HG03196 (cell line): ENCODE results near the gene SULT1B1.

ENCODE experiments used
- ATAC-seq: cut with Tn5 transposase; IDR thresholded peaks from one replicate; pipeline ENCODE4 v1.9.1; 2021; ENCODE audit not compliant: unreplicated experiment

Gene SULT1B1

DNA sequence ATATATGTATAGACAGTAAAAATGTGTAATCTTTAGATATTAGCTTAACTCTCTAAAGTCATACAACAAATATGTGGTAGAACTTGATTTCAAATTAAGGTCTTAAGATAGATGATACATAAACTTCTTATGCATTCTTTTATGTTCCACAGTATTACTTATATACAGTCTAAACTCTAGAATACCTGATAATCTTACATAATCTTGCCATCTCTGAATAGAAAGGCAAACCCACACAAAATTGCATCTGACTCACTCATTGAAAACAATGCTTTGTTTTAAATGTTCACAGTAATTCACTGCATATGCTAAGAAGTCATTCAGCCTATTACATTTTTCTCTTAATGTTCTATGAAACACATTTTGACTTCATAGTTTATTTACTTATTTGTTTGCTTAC, 10.1 kb downstream of the SULT1B1 start:
- no peak for ATAC-seq

DNA sequence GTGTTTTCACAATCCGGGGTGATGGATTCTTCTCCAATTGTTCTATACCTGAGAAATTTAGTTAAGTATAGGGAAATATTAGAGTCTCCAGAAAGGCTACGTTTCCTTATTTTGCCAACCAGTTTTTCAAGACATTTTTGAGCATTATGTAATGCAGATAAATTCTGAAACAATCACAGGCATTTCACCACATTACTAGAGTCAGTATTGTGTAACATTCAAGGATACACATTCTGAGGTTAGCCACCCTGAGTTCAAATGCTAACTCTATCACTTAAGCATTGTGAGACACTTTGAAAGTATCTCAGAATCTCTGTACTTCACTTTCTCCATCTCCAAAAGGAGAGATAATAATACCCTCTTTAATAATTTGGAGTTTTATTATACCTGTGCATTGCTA, 10.6 kb downstream of the SULT1B1 start:
- no peak for ATAC-seq

DNA sequence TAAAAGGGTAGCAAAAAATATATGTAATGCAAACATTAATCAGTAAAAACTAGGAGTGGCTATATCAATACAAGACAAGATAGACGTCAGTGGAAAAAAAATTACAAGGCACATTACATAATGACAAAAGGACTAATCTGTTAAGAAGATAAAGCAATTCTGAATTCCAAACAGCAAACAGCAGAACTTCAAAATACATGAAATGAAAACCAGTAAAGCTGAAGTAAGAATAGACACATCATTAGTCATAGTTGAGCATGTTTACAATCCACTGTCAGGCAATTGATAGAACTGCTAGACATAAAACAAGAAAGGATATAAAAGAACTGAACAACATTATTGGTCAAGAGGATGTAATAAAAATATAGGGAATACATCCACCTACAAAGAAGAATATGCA, 12.2 kb downstream of the SULT1B1 start:
- no peak for ATAC-seq

DNA sequence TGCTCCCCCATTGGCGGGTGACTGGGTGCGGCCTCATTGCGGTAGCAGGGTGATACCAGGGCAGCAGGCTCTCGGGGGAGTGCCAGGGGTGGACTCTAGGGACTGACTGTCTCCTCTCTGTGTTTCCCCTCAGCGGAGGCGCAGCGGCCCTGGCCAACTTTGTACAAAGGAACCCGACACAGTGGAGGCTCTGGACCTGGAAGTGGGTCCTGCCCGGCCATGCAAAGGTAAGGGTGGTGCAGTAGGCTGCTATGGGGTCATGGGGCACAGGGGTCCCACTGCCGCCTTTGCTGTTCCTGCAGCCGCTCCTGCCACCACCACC, 16.3 kb downstream of the SULT1B1 start:
- ATAC-seq, result no peak

DNA sequence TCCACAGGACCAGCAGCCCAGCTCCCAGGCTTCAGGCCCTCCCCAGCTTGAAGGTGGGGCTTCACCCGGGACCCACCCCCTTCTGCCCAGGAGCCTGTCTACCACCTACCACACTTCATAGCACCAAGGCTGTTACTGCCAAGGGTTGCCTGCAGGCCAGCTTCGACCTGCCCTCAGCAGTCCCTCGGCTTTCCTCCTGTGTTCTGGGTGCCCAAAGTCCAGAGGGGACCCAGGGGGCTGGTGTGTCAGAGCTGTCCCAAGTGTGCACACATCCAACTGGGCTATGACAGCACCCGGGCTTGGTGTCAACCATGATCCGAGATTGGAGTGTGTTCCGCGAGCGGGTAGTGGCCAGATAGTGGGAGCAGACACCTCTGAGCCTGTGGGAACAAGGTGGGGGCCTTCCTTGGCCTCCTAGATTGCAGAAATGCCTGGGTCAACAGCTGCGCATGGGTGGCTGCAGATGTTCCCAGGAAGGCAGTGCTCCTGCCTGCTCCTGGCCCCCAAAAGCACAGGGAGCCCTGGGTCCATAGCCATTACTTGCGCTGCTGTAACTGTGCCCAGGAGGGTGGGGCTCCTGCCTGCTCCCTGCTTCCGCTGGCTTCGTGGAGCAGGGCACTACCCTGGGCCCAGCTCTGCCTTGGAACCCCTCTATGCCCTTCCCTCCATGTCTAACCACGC, 16.8 kb downstream of the SULT1B1 start:
- no peak for ATAC-seq

DNA sequence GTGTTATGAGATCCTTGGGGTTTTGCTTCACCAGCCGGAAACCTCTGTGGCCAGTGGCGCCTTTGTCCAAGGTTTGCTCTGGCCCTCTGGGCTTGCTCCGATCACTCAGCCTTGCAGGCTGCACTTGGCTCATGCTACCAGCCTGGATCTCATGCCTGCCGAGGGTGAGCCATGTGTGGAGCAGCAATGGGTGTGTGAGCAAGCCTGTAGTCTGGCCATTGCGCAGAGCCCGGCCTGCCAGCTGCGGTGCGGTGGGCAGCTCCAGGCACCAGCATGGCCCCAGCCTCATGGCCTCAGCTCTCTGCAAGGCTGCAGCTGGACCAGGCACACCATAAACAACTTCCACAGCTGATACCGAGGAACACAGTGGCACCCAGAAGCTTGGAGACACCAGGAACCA, 17.8 kb downstream of the SULT1B1 start:
- no peak for ATAC-seq

DNA sequence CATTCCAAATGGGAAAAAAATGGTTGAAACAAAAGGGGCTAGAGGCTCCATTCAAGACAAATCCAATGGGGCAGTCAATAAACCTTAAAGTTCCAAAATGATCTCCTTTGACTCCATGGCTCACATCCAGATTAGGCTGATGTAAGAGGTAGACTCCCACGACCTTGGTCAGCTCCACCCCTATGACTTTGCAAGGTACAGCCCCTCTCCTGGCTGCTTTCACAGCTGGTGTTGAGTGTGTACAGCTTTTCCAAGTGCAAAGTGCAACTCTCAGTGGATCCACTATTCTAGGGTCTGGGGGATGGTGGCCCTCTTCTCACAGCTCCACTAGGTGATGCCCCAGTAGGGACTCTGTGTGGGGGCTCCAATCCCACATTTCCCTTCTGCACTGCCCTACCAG, 21.5 kb downstream of the SULT1B1 start:
- no peak for ATAC-seq

DNA sequence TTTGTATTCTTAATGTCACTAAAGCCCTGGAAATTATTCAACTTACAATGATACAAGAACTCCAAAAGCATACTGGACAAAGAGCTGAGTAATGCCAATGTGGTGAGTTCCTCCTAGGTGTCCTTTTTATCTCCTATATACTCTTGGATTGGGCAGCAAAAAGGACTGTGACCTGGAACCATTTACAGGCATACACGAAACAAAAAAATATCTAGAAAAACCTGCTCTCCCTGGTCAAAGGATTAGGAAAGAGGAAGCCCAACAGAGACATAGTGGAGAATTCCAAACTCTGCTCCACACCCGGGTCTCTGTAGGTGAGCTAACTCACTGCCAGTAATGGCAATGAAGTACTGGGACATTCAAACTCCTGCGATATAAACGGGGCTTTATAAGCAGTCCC, 25.3 kb downstream of the SULT1B1 start:
- no peak for ATAC-seq

DNA sequence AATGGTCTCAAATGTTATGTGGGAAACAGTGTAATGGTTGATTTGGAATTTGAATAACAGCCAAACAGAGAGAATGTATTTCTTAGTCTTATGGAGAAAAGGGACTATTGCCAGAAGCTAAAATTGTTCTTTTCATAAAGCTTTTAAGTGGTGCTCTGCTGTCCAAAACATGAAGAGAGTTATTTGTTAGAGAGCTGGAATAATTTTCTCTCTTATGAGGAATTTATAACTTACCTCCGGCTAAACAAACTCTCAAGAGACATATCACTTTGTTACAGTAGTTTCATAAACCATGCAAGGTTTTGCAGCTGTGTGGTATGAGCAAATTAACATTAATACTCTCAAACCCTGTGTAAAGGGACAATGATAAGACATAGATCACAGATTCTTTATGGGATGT, 28.6 kb downstream of the SULT1B1 start:
- ATAC-seq, result no peak

DNA sequence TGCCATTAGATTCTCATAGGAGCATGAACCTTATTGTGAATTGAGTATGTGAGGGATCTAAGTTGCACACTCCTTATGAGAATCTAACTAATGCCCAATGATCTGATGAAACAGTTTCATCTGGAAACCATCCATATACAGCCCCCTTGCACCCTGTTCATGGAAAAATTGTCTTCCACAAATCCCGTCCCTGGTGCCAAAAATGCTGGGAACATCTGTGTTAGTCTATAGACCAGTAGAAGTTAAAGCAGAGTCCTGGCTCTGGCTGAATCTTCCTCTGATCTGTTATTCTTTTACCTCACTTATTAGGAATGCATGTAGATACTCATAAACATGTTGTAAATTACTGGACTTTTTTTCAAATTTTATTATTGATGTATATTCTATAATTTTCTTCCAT, 29.2 kb downstream of the SULT1B1 start:
- ATAC-seq, result no peak

DNA sequence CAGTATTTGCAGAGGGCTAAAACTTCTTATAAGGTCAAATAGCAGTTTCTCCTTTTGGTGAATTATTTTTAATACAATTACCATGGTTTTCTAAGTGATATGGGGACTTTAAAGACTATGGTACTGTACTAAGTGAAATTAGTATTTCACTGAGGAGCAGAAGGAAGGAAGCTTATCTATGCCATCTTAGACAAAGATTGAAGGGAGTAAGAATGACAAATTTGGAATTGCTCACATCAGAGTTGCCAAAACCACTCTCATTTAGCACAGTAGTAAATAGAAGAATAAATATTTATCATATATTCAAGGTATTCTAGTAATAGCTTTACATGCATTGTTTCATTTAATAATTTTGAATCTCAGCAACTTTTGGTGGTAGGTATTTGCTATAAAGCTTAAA, 30.4 kb downstream of the SULT1B1 start:
- ATAC-seq, result no peak

DNA sequence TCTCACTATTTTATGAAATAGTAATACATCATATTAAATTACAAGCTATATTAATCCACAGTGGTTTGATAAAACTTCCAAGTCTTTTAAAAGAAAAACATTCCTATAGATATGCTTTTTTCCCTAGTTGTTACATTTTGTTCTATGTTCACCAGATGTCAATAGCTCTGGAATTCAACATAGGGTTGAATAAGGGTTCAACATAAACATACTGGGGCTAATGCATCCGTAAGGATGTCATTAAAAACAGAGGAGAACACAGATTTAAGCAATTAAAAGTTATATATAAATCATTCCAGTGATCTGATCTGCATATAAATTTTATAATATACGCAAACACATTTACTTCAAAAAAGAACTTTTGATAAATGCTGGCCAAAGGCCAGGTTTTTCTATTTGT, 32.5 kb downstream of the SULT1B1 start:
- no peak for ATAC-seq

DNA sequence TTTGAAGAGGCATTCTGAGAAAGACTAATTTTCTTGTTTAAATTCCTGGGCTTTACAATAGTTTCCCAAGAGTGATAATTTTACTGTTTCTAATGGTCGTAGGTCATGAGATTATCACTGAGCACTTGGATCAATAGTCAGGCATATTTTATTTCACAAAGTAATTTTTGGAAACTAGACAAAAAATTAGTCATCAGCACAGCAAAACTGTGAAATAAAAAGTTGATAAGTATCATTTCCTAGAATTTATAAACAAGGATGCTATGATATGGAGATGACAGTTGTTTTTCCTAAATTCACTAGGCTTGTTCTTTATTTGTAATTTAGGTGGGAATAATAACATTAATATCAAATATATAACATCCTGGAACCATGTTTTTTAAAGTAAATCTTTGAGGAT, 33.0 kb downstream of the SULT1B1 start:
- no peak for ATAC-seq

DNA sequence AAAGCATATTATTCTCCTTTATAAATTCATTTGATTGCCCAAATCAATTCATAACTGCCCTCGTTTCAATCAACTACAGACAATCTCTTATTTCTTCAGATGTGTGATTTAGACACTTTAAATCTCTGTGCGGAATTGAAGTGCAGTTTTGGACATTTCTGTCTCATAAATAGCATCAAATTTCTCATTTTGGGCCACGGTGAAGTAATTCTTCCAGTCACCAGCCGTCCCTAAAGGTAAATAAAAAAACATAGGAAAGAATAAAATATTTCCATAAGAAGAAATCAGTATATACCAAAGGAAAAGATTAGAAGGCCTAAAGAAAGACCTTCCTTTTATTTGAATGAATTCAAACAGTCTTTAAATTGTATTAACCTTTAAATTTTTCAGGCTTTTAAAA, 33.4 kb downstream of the SULT1B1 start:
- ATAC-seq, result no peak

DNA sequence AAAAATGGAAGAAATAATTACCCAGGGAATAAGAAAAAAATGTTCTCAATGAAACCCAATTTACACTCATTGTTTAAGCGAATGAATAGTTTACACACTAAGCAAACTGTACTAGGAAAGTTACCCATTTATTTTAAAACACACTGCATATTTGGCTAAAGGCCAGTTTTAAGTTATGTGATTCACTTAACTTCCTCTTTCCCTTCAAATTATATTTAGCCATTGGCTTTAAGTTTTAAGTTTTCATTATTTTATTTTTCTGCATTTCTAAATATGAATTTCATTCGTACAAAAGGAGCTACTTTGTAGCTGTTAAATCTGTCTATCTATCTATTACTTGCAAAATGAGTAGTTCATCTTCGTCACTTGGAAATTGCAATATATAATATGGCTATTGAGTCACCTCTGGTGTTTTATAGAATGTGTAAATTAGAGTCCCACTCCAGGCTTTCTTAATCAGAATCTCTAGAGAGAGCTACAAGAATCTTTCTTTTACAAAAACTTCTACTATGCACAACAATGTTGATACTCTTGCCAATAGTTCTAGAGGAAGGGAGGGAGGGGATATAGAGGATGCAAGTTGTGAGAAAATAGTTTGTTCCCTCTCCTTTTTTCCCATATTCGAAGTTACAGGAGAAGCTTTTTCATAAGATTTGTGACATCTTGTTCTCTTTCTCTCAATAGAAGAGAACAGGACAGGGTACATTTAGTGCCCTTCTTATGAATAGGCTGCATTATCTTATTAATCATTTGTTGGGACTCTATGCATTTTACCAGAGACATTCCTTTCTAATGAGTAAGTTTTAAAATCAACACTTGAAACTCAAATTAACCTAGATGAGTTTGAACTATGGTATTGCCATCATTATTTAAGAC, 41.8 kb downstream of the SULT1B1 start:
- ATAC-seq, result no peak

DNA sequence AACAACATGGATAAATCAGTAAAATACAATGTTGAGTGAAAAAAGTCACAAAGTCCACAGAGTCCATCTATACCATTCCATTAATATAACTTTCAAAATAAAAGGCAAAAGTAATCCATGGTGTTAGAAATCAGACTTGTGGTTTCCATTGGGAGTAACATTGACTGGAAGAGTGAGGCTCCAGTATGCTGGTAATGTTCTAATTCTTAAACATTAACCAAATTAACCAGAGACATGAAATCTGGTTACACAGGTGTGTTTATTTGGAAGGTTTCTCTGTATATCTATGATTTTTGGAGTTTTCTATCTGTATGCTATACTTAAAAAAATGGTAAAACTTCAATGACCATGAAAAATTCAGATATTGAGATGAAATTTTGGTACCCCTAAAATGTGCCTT, 42.6 kb downstream of the SULT1B1 start:
- ATAC-seq, result no peak

DNA sequence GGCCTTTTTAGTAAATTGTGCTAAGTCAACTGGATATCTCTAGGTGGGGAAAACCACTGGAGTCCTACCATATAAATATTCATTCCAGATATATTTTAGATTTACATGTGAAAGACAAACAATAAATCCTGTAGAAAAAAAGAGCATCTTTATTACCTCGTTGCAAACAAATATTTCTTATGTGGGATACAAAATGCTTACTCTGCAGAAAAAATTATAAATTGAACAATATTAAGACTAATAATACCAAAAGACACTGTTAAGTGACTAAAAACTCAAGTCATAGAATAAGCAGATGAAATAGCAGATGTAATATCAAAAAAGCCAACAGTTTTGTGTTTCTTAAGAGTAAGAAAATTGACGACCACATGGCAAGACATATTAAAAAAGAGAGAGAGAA, 43.8 kb downstream of the SULT1B1 start:
- no peak for ATAC-seq

DNA sequence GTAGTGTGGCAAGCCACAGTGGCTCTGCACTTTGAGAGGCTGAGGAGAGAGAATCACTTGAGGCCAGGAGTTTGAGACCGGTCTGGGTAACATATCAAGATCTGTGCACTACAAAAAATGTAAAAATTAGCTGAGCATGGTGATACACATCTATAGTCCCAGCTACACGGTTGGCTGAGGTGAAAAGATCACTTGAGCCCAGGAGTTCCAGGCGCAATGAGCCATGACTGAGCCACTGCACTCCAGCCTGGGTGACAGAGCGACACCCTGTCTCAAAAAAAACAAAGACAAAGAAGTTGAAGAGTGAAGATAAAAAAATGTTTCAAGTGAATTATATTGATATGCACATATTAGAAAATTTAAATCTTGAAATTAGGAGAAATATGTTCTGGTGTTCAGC, 46.3 kb downstream of the SULT1B1 start:
- no peak for ATAC-seq

DNA sequence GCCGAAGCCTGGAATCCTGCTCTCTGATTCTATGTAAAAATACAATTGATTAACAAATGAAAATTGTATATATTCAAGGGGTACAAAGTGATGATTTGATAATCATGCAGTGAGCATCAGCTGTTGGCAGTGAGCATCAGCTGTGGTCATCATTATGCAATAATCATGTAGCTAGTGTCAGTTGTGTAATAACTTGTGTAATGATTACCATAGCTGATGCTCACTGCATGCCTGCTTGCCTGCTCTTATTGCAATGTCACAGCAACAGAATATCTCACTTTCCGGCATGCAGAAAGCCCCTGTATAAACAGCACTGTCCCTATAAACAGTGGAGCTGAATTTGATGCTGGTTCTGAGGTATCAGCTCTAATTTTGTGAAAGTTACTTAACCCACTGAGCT, 46.8 kb downstream of the SULT1B1 start:
- ATAC-seq, result no peak

DNA sequence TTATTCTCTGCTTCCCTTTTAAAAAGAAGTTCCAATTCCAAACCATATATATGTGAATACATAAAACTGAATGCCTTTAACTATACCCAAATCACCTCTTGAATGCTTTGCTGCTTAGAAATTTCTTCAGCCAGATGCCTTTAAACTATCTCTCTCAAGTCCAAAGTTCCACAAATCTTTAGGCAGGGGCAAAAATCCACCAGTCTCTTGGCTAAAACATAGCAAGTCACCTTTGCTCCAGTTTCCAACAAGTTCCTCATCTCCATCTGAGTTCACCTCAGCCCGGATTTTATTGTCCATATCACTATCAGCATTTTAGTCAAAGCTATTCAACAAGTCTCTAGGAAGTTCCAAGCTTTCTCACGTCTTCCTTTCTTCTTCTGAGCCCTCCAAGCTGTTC, 49.8 kb downstream of the SULT1B1 start:
- ATAC-seq, result no peak

DNA sequence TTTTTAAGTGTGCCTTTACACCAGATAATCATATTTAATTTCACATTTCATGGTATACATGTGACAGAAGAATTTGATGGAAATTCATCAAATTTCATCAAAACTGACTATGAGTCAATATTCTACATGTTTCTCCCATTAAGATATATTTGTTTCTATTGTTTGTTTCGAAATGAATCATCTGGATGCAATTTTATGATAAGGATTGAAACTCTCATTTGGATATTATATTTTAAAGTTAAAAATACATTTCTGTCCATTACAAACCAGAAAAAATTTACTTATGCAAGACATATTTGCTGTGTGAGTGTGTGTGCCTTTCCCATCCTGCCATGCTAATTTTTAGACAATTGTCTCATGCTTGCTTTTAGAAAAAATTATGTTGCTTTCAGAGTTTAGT, 52.2 kb downstream of the SULT1B1 start:
- no peak for ATAC-seq

DNA sequence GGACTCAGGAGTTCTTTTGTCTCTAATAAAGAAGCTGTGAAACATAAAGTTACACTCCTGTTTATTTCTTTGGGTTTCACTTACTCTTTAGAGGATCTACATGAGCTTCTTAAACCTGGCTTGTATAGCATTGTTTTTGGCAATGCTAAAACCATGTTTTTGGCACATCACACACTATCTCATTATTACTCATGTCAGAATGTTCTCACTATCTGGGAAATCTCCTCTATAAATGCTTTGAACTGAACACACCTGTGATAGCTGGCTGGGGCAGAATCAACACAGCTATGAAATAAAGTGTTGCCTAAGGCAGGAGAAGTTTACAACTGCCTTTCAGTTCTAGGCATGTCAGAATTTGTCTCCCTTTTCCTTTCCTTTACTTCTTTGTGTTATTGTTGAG, 52.6 kb downstream of the SULT1B1 start:
- ATAC-seq, result no peak

DNA sequence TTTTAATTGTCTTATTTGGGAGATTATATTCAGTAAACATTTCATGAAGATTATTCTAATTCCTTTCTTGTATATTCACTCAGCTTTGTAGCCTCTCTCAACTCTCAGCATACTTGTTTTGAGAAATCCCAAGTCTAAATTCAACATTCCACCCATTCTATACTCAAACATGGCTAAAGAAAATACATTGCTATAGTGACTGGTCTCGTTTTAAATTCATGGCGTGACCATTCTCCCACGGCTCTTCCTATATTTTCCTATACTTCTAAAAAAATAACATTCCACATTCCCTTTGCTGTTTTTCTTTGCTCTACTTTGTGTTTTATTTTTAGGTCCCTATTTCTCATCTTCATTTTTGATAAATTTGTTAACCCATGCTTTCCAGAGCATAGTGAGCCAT, 58.2 kb downstream of the SULT1B1 start:
- ATAC-seq, result no peak
